OCI-LY1 (cell line): ENCODE data around the gene AKT1S1.

Experiments
- CTCF ChIP-seq: fragments of 200-600 bp; sonication (generic), shearing (Covaris generic); IDR thresholded peaks from 2 replicates; pipeline ENCODE4 v1.5.1; 2017; ENCODE audit warnings: mild to moderate bottlenecking, antibody characterized with exemption, low read length, moderate library complexity, mixed read lengths
- EZH2 ChIP-seq: fragments of 200-600 bp; sonication (generic), shearing (Covaris generic); IDR thresholded peaks from 2 replicates; pipeline ENCODE4 v1.8.0; 2017; ENCODE audit warnings: borderline replicate concordance, mixed run types, mild to moderate bottlenecking, antibody characterized with exemption, low read length, moderate library complexity, mixed read lengths

- no peak for TF ChIP-seq CTCF
- no peak for TF ChIP-seq EZH2
Observed at GRCh38 chr19:49824662-49825061, 52.5 kb downstream of the AKT1S1 start.
